Fibroblast of villous mesenchyme (primary cell): Measurements from ENCODE around the gene DUSP1. TPM values are rescaled to one million over a fixed set of nuclear protein-coding genes. Genes with fewer than 3 reads are reported as not detected.

Experiments
- DNase-seq: peaks from one replicate; pipeline ENCODE4 v3.0.0-alpha.2; 2010; ENCODE audit warnings: low read depth
- H3K4me3 ChIP-seq: 2 replicates; pipeline ENCODE4 v1.5.1; 2011; ENCODE audit warnings: low read depth, mild to moderate bottlenecking, low read length
- small RNA-seq: library from RNA; depleted of rRNA; stranded (forward); fragments of <200 nt; gene quantifications from one replicate; pipeline ENCODE3, GENCODE V24; 2012
- total RNA-seq: library from RNA; depleted of rRNA; stranded (reverse); fragments of >200 nt; gene quantifications from 2 replicates; pipeline ENCODE4 v1.2.3, GENCODE V29; 2012
- TF ChIP-seq, protein P1 (sequence below): IDR thresholded peaks from 2 replicates; pipeline ENCODE4 v1.5.1; 2012; ENCODE audit warnings: low read depth, mild to moderate bottlenecking, low read length; ENCODE audit not compliant: insufficient read depth

The DUSP1 gene
- total RNA-seq, 1 donor, result 246 TPM

DNA sequence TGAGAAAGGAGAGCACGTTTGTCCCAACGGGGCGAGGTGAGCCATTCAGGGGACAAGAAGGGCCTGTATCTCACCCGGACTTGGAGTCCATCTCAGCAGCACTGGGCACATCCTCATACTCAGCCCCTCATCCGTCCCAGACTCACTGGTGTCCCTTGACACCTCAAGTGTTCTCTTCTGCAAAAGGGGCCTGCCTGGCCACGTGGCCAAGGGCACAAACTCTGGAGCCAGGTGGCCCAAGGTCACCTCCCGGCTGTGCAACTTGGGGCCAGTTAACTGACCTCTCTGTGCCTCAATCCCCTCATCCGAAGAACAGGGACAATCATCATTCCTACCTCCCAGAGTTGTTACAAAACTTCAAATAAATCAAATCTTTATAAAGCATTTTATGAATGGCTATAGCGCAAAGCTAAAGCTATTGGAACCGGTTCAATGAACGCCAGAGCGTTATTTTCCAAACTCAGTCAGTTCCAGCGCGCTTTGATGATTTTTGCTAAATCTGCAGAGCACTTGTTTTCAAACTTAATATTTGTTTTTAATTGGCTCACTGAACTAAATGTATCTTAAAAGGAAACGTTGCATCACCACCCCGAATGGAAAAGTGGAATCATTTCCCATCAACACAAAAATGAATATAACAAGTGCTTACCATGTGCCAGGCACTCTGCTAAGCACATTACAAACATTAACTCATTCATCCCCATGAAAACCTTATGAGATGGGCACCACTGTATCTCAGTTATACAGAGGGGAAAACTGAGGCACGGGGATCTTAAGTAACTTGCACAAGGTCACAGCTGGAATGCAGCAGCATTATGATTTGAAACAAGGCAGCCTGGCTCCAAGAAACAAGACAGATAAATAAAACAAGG is 49.3 kb downstream of the DUSP1 start:
- TF ChIP-seq, protein P1, sequence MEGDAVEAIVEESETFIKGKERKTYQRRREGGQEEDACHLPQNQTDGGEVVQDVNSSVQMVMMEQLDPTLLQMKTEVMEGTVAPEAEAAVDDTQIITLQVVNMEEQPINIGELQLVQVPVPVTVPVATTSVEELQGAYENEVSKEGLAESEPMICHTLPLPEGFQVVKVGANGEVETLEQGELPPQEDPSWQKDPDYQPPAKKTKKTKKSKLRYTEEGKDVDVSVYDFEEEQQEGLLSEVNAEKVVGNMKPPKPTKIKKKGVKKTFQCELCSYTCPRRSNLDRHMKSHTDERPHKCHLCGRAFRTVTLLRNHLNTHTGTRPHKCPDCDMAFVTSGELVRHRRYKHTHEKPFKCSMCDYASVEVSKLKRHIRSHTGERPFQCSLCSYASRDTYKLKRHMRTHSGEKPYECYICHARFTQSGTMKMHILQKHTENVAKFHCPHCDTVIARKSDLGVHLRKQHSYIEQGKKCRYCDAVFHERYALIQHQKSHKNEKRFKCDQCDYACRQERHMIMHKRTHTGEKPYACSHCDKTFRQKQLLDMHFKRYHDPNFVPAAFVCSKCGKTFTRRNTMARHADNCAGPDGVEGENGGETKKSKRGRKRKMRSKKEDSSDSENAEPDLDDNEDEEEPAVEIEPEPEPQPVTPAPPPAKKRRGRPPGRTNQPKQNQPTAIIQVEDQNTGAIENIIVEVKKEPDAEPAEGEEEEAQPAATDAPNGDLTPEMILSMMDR, result no peak
- peak; percentile 84 for DNase-seq
- H3K4me3 ChIP-seq, result no peak overlapping the region

DNA sequence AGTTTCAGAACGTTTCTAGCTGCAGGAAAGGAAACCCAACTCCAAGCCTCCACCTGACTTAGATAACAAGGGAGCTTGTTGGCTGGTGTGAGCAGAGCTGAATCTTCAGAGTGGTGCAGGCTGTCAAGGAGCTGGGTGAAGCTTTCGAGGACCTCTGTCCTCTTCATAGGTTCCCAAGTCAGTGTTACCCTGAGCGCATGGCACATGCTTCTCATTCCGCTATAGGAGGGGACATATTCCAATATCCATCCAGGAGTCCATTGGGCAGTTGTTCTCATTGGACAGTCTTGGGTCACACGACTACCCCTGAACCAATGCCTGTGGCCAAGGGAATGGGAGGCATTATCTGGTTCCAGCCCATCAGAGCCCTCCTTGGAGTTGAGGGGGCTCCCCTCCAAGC is 50.3 kb downstream of the DUSP1 start:
- H3K4me3 ChIP-seq, result no peak overlapping the region

DNA sequence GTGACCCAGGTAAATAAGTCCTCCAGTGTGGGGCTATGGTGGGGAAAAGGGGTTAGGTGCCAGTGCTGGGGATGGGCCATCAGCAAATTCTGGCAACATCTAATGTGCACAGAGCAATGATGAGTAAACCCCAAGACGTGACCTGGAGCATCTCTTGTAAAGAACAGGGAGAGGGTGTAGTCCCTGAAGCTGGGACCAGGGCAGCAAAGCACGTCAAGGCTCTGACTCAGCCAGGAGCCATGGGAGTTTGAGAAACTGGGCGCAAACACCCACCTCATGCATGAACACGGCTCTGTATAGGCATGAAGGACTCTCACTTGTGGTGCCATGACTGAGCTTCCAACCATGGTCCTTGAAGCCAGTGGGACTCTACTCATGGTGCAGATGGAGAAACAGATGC is 51.8 kb downstream of the DUSP1 start:
- DNase-seq, result no peak
- TF ChIP-seq, protein P1, result no peak
- H3K4me3 ChIP-seq, result no peak overlapping the region

More for the DNA sequence above, 50.3 kb downstream of the DUSP1 start:
- TF ChIP-seq, protein P1, result no peak
- DNase-seq, result no peak

DNA sequence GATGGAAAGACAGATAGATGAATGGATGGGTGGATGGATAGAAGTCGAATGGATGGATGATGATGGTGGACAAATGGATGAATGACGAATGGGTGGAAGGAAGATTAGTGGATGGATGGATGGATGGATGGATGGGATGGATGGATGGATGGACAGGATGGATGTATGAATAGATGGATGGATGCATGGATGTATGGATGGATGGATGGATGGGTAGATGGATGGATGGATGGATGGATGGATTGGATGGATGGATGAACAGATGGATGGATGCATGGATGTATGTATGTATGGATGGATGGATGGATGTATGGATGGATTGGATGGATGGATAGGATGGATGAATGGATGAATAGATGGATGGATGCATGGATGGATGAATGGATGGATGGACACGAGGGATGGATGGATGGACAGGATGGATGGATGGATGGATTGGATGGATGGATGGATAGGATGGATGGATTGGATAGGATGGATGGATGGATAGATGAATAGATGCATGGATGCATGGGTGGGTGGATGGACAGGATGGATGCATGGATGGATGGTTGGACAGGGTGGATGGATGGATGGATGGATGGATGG is 52.4 kb downstream of the DUSP1 start:
- no peak for DNase-seq
- TF ChIP-seq, protein P1, result no peak

More for the DNA sequence above, 52.4 kb downstream of the DUSP1 start:
- H3K4me3 ChIP-seq, result no peak overlapping the region

Small RNA genes within 50 kb of the gene (small RNA-seq; reads per million reads assigned to genes)
- gene AC022217.4 (not detected), gene RF00019 (not detected)

Other genes with a start within 250 kb of the DUSP1 start
- 2.9 and 4.3 TPM in 2 replicates for gene NEURL1B, start 129.9 kb downstream of the DUSP1 start, total RNA-seq
- 89.5 and 139 TPM in 2 replicates for gene ERGIC1, start 63.1 kb upstream of the DUSP1 start, total RNA-seq
- 45.1 and 57.9 TPM in 2 replicates for gene RPL26L1, start 188.2 kb upstream of the DUSP1 start, total RNA-seq
- 142 and 177 TPM in 2 replicates for gene ATP6V0E1, start 212.6 kb upstream of the DUSP1 start, total RNA-seq